Peyer's patch (tissue), 4 donors: ENCODE data around the gene TAF1L. TPM values are rescaled to one million over a fixed set of nuclear protein-coding genes. Genes with fewer than 3 reads are reported as not detected.

Experiments
- DNase-seq, 3 donors: peaks; one replicate each; pipeline ENCODE4 v3.0.0-alpha.2; 2017 to 2019
- H3K27ac ChIP-seq, 4 donors: fragments of 200-600 bp; sonication (generic); one replicate each; pipeline ENCODE4 v1.5.1; 2016 to 2019
- H3K27me3 ChIP-seq, 2 donors: fragments of 200-600 bp; sonication (generic); one replicate each; pipeline ENCODE4 v1.5.1; 2019
- H3K36me3 ChIP-seq, 3 donors: fragments of 200-600 bp; sonication (generic); one replicate each; pipeline ENCODE4 v1.5.1; 2016 to 2019
- H3K4me1 ChIP-seq, 4 donors: fragments of 200-600 bp; sonication (generic); one replicate each; pipeline ENCODE4 v1.5.1; 2016 to 2019
- H3K4me3 ChIP-seq, 4 donors: fragments of 200-600 bp; sonication (generic); 1 replicate in 3 of 4; 2 replicates in 1 of 4; pipeline ENCODE4 v1.5.1; 2016 to 2019; ENCODE audit warnings: mild to moderate bottlenecking in 1 of 4
- H3K9me3 ChIP-seq, 4 donors: fragments of 200-600 bp; sonication (generic); one replicate each; pipeline ENCODE4 v1.5.1; 2016 to 2019; ENCODE audit warnings: mild to moderate bottlenecking in 1 of 4
- CTCF ChIP-seq, 6 experiments: fragments of 450-650 bp in 4 of 6; fragments of 200-600 bp in 2 of 6; sonication (generic) in 1 of 6; IDR thresholded peaks; one replicate each; pipeline ENCODE4 v1.5.1; 2017 to 2019; ENCODE audit warnings: antibody characterized with exemption in 6 of 6, mild to moderate bottlenecking in 3 of 6, moderate library complexity in 1 of 6
- POLR2A ChIP-seq, 2 donors: fragments of 450-650 bp; IDR thresholded peaks; one replicate each; pipeline ENCODE4 v1.5.1; 2017; ENCODE audit warnings: antibody characterized with exemption in 2 of 2, mild to moderate bottlenecking in 2 of 2, moderate library complexity in 2 of 2
- total RNA-seq, 4 donors: library from RNA; depleted of rRNA; stranded (reverse); fragments of >200 nt; gene quantifications; one replicate each; pipeline ENCODE4 v1.1.0, GENCODE V29; 2016

TAF1L gene
- total RNA-seq, 4 donors from 2014 or later = 0.19 TPM; not detected in 3

- Histone ChIP-seq H3K27me3 (no peaks in the 10 kb centered on the region), H3K4me1 (no peaks in the 10 kb centered on the region), H3K27ac (no peak overlapping the region), H3K9me3 (no peaks in the 10 kb centered on the region), H3K36me3 (no peaks in the 10 kb centered on the region), H3K4me3 (no peak overlapping the region)
- no peak for DNase-seq
- TF ChIP-seq CTCF (IDR thresholded peaks at IDR 0.05) = no peak
- no peak for TF ChIP-seq POLR2A (IDR thresholded peaks at IDR 0.05)
Measured at GRCh38 chr9:32587901-32588300, 47.6 kb downstream of the TAF1L start.

GRCh38 chr9:32584784-32585183 is 50.7 kb downstream of the TAF1L start:
- H3K4me3 ChIP-seq = no peak overlapping the region
- TF ChIP-seq CTCF (IDR thresholded peaks at IDR 0.05) = no peak
- no peak for TF ChIP-seq POLR2A (IDR thresholded peaks at IDR 0.05)
- no peak for DNase-seq
- H3K27me3 ChIP-seq = no peaks in the 10 kb centered on the region
- H3K4me1 ChIP-seq = no peaks in the 10 kb centered on the region
- H3K36me3 ChIP-seq = no peaks in the 10 kb centered on the region
- no peaks in the 10 kb centered on the region for H3K9me3 ChIP-seq
- no peak overlapping the region for H3K27ac ChIP-seq

GRCh38 chr9:32581512-32582143 is 53.8 kb downstream of the TAF1L start:
- peak in 1 of 3 donors; percentile 48 for DNase-seq
- TF ChIP-seq CTCF (IDR thresholded peaks at IDR 0.05) (peak in 4 of 6 experiments; percentile 29 to 44 (median 36)), POLR2A (IDR thresholded peaks at IDR 0.05) (no peak)
- no peaks in the 10 kb centered on the region for H3K9me3 ChIP-seq
- no peak overlapping the region for H3K4me3 ChIP-seq
- H3K27me3 ChIP-seq = no peaks in the 10 kb centered on the region
- no peaks in the 10 kb centered on the region for H3K4me1 ChIP-seq
- H3K36me3 ChIP-seq = no peaks in the 10 kb centered on the region
- no peak overlapping the region for H3K27ac ChIP-seq

GRCh38 chr9:32580631-32581300 is 54.7 kb downstream of the TAF1L start:
- no peaks in the 10 kb centered on the region for H3K36me3 ChIP-seq
- DNase-seq = no peak
- no peaks in the 10 kb centered on the region for H3K9me3 ChIP-seq
- H3K4me1 ChIP-seq = no peaks in the 10 kb centered on the region
- H3K27me3 ChIP-seq = no peaks in the 10 kb centered on the region
- TF ChIP-seq CTCF (IDR thresholded peaks at IDR 0.05) (no peak), POLR2A (IDR thresholded peaks at IDR 0.05) (no peak)
- H3K4me3 ChIP-seq = no peak overlapping the region
- no peak overlapping the region for H3K27ac ChIP-seq

GRCh38 chr9:32579706-32580331 is 55.6 kb downstream of the TAF1L start:
- peak; percentile 76 to 94 (median 77) for DNase-seq
- no peaks in the 10 kb centered on the region for H3K27me3 ChIP-seq
- no peaks in the 10 kb centered on the region for H3K4me1 ChIP-seq
- no peaks in the 10 kb centered on the region for H3K36me3 ChIP-seq
- no peak overlapping the region for H3K27ac ChIP-seq
- no peak overlapping the region for H3K4me3 ChIP-seq
- H3K9me3 ChIP-seq = no peaks in the 10 kb centered on the region
- TF ChIP-seq CTCF (IDR thresholded peaks at IDR 0.05) = peak; percentile 74 to 93 (median 88)
- no peak for TF ChIP-seq POLR2A (IDR thresholded peaks at IDR 0.05)

Other genes with a start within 250 kb of the TAF1L start
- 10 to 100 TPM; 15.3 to 21.5 (median 17.7) TPM for gene RIGI, start 109.5 kb downstream of the TAF1L start, total RNA-seq
- gene SMIM27, start 83.3 kb downstream of the TAF1L start, total RNA-seq = 1 to 10 TPM in 3 of 4 donors, not detected in 1; 1.0 to 4.2 (median 3.2) TPM
- gene TOPORS, start 83.1 kb downstream of the TAF1L start, total RNA-seq = 10 to 100 TPM; 14.9 to 22.0 (median 18.6) TPM
- 10 to 100 TPM; 22.0 to 62.7 (median 33.5) TPM for gene NDUFB6, start 62.5 kb downstream of the TAF1L start, total RNA-seq
- not detected for gene TMEM215, start 147.9 kb upstream of the TAF1L start, total RNA-seq